ENCODE data around the gene F10. TPM values are rescaled to one million over a fixed set of nuclear protein-coding genes. Genes with fewer than 3 reads are reported as not detected.

F10 gene
- total and polyA plus RNA-seq, 4 donors = 85.3 to 199 (median 117) TPM

DNA sequence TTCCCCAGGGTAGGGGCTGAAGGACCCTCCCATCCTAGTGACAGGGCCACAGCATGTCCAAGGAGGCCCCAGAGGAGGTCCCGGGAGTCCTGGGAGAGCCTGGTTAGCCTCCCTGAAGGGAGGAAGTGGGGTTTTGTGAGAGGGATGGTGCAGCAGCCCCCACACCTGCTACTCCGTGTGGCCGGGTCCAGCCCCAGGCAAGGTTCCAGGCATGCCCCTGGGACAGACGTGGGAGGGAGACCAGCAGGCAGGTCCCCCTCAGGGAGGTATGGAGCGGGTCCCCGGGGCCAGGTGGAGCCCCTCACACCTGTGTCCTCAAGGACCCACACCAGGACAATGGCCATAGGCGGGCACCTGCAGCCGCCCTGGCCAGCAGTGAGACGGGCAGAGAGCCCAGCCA lies 19.0 kb upstream of the F10 start:
- no peaks in the 10 kb centered on the region for H3K36me3 ChIP-seq (ENCODE audit: control insufficient read depth in 4 of 4, insufficient read depth in 3 of 4, low read depth in 1 of 4, low read length in 3 of 4)
- H3K27ac ChIP-seq (ENCODE audit: low read depth in 1 of 2, low read length in 2 of 2) = no peak overlapping the region
- DNase-seq (ENCODE audit: low spot score) = no peak
- H3K9me3 ChIP-seq (ENCODE audit: control insufficient read depth in 4 of 4, low read length in 3 of 4) = no peaks in the 10 kb centered on the region
- peaks cover 2 to 11% (median 8%) of the 10 kb centered on the region in 4 donors for H3K4me1 ChIP-seq (ENCODE audit: control insufficient read depth in 4 of 4, insufficient read depth in 4 of 4, low read length in 3 of 4)
- 91% methylated on average over 9 of the region's 9 CpGs for WGBS
- H3K27me3 ChIP-seq (ENCODE audit: control insufficient read depth in 4 of 4, insufficient read depth in 4 of 4, low read length in 3 of 4) = no peaks in the 10 kb centered on the region
- H3K9ac ChIP-seq (ENCODE audit: low read depth in 1 of 2, low read length in 2 of 2) = no peak overlapping the region
- no peak overlapping the region for H3K4me3 ChIP-seq (ENCODE audit: low read depth in 1 of 3, low read length in 3 of 3)
- TF ChIP-seq, protein P1, sequence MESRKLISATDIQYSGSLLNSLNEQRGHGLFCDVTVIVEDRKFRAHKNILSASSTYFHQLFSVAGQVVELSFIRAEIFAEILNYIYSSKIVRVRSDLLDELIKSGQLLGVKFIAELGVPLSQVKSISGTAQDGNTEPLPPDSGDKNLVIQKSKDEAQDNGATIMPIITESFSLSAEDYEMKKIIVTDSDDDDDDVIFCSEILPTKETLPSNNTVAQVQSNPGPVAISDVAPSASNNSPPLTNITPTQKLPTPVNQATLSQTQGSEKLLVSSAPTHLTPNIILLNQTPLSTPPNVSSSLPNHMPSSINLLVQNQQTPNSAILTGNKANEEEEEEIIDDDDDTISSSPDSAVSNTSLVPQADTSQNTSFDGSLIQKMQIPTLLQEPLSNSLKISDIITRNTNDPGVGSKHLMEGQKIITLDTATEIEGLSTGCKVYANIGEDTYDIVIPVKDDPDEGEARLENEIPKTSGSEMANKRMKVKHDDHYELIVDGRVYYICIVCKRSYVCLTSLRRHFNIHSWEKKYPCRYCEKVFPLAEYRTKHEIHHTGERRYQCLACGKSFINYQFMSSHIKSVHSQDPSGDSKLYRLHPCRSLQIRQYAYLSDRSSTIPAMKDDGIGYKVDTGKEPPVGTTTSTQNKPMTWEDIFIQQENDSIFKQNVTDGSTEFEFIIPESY (IDR thresholded peaks at IDR 0.05) = no peak
- TF ChIP-seq HNF4A (conservative IDR thresholded peaks at IDR 0.05) = no peak
- TF ChIP-seq RXRA (IDR thresholded peaks at IDR 0.05) = no peak
- TF ChIP-seq, protein P2, sequence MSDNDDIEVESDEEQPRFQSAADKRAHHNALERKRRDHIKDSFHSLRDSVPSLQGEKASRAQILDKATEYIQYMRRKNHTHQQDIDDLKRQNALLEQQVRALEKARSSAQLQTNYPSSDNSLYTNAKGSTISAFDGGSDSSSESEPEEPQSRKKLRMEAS (IDR thresholded peaks at IDR 0.05) = no peak

DNA sequence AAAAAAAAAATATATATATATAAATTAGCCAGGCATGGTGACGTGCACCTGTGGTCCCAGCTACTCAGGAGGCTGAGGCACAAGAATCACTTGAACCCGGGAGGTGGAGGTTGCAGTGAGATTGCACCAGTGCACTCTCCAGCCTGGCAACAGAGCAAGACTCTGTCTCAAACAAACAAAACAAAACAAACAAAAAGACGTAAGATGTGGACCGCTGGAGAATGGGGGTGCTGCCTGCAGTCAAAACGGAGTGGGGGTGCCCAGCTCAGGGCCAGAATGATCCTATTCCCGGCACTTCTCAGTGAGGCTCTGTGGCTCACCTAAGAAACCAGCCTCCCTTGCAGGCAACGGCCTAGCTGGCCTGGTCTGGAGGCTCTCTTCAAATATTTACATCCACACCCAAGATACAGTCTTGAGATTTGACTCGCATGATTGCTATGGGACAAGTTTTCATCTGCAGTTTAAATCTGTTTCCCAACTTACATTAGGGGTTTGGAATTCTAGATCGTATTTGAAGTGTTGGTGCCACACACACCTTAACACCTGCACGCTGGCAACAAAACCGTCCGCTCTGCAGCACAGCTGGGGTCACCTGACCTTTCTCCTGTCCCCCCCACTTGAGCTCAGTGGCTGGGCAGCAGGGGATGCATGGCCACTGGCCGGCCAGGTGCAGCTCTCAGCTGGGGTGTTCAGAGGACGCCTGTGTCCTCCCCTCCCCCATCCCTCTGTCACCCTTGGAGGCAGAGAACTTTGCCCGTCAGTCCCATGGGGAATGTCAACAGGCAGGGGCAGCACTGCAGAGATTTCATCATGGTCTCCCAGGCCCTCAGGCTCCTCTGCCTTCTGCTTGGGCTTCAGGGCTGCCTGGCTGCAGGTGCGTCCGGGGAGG lies 17.3 kb upstream of the F10 start, which contains the start of gene F7:
F7 (plus strand) TSS at position 760 of the 889 bp plus-strand sequence; CDS start at position 811, 51 bp downstream.
- H3K4me1 ChIP-seq (ENCODE audit: control insufficient read depth in 4 of 4, insufficient read depth in 4 of 4, low read length in 3 of 4) = peaks cover 2 to 14% (median 8%) of the 10 kb centered on the region in 4 donors
- H3K27ac ChIP-seq (ENCODE audit: low read depth in 1 of 2, low read length in 2 of 2) = peak within 1 kb of the TSS; percentile 88
- H3K9me3 ChIP-seq (ENCODE audit: control insufficient read depth in 4 of 4, low read length in 3 of 4) = no peaks in the 10 kb centered on the region
- H3K9ac ChIP-seq (ENCODE audit: low read depth in 1 of 2, low read length in 2 of 2) = peak within 1 kb of the TSS; percentile 85 to 97
- 24% methylated on average over 17 of the region's 17 CpGs for WGBS
- H3K36me3 ChIP-seq (ENCODE audit: control insufficient read depth in 4 of 4, insufficient read depth in 3 of 4, low read depth in 1 of 4, low read length in 3 of 4) = peaks cover 0 to 2% (median 0%) of the 10 kb centered on the region in 4 donors
- H3K4me3 ChIP-seq (ENCODE audit: low read depth in 1 of 3, low read length in 3 of 3) = peak within 1 kb of the TSS; percentile 69 to 81 (median 78)
- H3K27me3 ChIP-seq (ENCODE audit: control insufficient read depth in 4 of 4, insufficient read depth in 4 of 4, low read length in 3 of 4) = no peaks in the 10 kb centered on the region
- TF ChIP-seq RAD21 (IDR thresholded peaks at IDR 0.05) (peak; percentile 54 to 72), YY1 (IDR thresholded peaks at IDR 0.05) (peak; percentile 90), NR2F2 (IDR thresholded peaks at IDR 0.05) (peak; percentile 26), SP1 (IDR thresholded peaks at IDR 0.05) (peak; percentile 78), FOXA2 (IDR thresholded peaks at IDR 0.05) (peak; percentile 95), HNF4A (conservative IDR thresholded peaks at IDR 0.05) (peak; percentile 94 to 97), RXRA (IDR thresholded peaks at IDR 0.05) (peak; percentile 82 to 88), JUND (IDR thresholded peaks at IDR 0.05) (peak; percentile 21 to 23), FOXA1 (IDR thresholded peaks at IDR 0.05) (peak; percentile 94), GABPA (IDR thresholded peaks at IDR 0.05 in 1 of 2, conservative IDR thresholded peaks at IDR 0.05 in 1 of 2) (no peak), EGR1 (IDR thresholded peaks at IDR 0.05; ENCODE audit: low read depth in 2 of 2) (peak in 1 of 2 donors; percentile 68), TAF1 (conservative IDR thresholded peaks at IDR 0.05) (peak; percentile 93), HNF4G (IDR thresholded peaks at IDR 0.05) (peak; percentile 85)
- TF ChIP-seq, protein P3, sequence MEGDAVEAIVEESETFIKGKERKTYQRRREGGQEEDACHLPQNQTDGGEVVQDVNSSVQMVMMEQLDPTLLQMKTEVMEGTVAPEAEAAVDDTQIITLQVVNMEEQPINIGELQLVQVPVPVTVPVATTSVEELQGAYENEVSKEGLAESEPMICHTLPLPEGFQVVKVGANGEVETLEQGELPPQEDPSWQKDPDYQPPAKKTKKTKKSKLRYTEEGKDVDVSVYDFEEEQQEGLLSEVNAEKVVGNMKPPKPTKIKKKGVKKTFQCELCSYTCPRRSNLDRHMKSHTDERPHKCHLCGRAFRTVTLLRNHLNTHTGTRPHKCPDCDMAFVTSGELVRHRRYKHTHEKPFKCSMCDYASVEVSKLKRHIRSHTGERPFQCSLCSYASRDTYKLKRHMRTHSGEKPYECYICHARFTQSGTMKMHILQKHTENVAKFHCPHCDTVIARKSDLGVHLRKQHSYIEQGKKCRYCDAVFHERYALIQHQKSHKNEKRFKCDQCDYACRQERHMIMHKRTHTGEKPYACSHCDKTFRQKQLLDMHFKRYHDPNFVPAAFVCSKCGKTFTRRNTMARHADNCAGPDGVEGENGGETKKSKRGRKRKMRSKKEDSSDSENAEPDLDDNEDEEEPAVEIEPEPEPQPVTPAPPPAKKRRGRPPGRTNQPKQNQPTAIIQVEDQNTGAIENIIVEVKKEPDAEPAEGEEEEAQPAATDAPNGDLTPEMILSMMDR (IDR thresholded peaks at IDR 0.05; ENCODE audit: low read depth, low read length, missing input control) = no peak
- TF ChIP-seq, protein P1 (IDR thresholded peaks at IDR 0.05) = no peak
- TF ChIP-seq, protein P4, sequence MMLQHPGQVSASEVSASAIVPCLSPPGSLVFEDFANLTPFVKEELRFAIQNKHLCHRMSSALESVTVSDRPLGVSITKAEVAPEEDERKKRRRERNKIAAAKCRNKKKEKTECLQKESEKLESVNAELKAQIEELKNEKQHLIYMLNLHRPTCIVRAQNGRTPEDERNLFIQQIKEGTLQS (IDR thresholded peaks at IDR 0.05) = peak; percentile 93
- TF ChIP-seq, protein P2 (IDR thresholded peaks at IDR 0.05) = no peak
- TF ChIP-seq, protein P5, sequence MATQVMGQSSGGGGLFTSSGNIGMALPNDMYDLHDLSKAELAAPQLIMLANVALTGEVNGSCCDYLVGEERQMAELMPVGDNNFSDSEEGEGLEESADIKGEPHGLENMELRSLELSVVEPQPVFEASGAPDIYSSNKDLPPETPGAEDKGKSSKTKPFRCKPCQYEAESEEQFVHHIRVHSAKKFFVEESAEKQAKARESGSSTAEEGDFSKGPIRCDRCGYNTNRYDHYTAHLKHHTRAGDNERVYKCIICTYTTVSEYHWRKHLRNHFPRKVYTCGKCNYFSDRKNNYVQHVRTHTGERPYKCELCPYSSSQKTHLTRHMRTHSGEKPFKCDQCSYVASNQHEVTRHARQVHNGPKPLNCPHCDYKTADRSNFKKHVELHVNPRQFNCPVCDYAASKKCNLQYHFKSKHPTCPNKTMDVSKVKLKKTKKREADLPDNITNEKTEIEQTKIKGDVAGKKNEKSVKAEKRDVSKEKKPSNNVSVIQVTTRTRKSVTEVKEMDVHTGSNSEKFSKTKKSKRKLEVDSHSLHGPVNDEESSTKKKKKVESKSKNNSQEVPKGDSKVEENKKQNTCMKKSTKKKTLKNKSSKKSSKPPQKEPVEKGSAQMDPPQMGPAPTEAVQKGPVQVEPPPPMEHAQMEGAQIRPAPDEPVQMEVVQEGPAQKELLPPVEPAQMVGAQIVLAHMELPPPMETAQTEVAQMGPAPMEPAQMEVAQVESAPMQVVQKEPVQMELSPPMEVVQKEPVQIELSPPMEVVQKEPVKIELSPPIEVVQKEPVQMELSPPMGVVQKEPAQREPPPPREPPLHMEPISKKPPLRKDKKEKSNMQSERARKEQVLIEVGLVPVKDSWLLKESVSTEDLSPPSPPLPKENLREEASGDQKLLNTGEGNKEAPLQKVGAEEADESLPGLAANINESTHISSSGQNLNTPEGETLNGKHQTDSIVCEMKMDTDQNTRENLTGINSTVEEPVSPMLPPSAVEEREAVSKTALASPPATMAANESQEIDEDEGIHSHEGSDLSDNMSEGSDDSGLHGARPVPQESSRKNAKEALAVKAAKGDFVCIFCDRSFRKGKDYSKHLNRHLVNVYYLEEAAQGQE (IDR thresholded peaks at IDR 0.05) = peak; percentile 85
- DNase-seq (ENCODE audit: low spot score) = peak; percentile 71
